ENCODE data around the gene RNF19B.

Gene RNF19B

GRCh38 chr1:32966900-32967299 lies 2.3 kb upstream of the RNF19B start:
- DNase-seq, result no peak

DNA sequence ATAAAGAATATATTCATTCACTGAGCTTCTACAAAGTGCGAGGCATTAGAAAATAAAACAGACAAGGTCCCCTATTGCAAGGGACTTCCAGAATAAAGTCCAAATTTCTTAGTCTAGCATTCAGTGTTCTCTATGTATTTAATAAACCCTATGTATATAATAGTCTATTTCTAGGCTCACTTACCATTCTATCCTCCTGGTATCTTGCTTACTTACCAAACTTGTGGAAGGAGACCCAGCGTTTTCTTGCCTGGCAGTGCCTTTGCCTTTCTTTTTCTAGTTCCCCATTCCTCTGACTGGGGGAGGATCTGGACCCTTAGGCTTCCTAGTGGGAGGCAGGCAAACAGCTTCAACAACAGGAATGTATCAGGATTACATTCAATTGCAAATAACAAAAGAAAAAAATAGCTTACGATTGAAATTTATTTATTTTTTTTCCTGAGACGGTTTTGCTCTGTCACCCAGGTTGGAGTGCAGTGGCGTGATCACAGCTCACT lies 690 bp upstream of the RNF19B start:
- DNase-seq, result no peak

GRCh38 chr1:32963746-32964460 lies 706 bp downstream of the RNF19B start:
- no peak for DNase-seq

DNA sequence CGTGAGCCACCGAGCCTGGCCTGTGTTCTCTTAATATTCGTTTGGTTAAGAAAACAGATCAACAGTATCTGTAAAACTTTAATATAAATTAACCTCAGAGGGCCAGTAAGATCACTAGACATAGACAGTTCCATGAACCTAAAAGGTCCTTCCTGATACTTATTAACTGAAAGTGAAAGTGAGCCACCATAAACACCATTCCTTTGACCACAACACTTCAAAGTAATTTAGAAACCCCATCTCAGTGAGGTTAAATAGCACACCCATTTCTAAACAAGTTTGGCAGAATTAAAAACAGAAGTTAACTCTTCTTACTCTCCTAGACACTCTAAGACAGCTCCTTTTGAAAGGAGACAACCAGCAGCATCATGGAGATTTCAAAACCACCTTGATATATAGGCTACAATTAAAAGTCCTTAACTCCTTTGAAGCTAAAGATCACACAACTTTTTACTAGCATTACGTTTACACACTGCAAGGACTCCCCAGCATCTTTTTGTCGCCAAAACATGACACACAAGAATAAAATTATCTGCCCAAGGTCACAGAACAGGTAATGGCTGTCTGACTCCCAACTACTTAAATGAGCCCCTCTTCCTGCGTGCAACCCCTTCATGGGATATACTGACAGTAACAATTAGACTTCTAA lies 2.2 kb downstream of the RNF19B start:
- no peak for DNase-seq

GRCh38 chr1:32960819-32961355 lies 3.7 kb downstream of the RNF19B start:
- no peak for DNase-seq

DNA sequence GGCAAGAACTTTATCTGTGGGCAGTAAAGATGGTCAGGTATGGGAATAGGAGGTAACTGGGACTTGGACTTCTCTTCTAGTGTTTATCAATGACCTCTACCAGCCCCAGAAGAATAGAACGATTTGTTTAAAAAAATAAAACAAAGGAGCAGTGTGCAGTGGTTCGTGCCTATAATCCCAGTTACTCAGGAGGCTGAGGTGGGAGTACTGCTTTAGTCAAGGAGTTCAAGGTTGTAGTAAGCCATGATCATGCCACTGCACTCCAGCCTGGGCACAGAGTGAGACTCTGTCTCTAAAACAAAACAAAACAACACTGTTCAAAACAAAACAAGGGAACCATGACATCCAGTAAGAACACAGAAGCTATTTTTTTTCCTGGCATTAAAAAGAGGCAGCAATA lies 4.3 kb downstream of the RNF19B start:
- no peak for DNase-seq

DNA sequence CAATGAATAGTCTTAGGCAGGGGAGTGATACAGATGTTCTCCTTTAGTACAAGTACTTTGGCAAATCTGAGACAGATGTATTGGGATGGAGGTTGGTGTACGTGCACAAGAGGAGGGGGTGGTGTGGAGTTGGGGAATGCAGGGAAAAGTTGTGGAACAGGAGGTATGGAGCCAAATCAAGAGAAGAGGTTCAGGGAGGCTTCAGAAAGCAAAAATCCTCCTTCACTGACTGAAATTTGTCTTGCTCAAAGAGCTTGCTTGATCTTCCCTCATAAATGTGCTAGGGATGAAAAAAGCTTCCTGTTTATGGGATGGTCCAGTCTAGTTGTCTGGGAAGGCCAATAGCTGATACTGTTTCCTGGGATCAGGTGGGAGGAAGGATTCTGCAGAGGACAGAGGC lies 5.8 kb downstream of the RNF19B start:
- no peak for DNase-seq

- no peak for DNase-seq
These were observed 7.6 kb downstream of the RNF19B start for GRCh38 chr1:32957017-32957416.

- no peak for DNase-seq
These were observed 10.4 kb downstream of the RNF19B start for GRCh38 chr1:32954168-32954567.

DNA sequence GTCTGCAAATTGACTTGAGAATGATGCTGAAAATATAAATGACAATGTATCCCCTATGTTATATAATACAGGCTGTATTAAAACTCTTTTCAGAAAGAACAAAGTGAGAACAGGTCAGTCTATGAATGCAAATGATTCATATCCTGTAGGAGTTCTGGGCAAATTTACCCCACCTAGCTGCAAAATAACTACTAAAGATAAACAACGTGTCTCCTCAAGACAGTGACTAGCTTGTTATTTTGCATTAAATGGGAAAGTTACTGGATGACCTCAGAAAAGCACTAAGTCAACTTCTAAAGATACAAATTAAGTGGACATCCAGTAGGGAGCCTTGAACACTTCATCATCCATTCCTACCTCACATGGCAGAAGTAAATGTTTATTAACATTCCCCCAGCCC lies 11.1 kb downstream of the RNF19B start:
- no peak for DNase-seq

DNA sequence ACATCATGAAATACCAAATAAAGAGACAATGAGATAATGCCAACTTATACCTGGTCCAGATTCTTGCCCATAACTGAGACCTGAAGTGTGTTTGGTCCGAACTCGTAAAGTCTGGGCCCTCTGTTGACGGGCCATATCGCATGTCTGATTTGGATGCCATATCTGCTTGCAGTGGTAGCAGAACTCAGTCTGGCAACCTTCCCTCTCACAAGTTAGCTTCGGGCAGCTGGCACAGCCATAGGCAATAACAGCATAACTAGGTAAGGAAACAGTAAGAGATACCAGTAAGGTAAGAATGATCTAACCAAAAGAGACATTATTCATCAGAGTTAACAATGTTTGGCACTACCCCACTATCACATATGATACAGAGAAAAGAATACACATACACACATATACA lies 15.1 kb downstream of the RNF19B start:
- no peak for DNase-seq

- no peak for DNase-seq
These were observed 15.7 kb downstream of the RNF19B start for GRCh38 chr1:32948905-32949304.

- no peak for DNase-seq
These were observed 16.3 kb downstream of the RNF19B start for GRCh38 chr1:32948390-32948722.

GRCh38 chr1:32947669-32948389 lies 16.8 kb downstream of the RNF19B start:
- DNase-seq, result no peak

DNA sequence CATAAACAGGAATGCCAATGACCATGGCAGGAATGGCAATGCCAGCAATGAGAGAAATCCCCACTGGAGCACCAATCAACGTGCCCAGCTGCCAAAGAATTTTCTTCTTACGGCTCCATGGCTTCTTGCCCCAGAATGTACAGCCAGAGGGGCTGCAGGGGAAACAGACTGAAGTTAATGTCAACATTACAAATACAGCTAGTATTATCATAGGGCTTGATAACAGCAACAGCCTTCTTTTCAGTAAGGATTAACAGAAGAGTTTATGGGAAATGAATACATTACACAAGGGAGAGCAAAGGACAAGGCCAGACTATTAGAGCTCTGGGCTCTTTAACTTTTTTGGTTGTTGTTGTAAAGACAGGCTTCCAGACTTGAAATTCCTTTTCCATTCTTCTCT lies 18.2 kb downstream of the RNF19B start:
- DNase-seq, result no peak

GRCh38 chr1:32944180-32944579 lies 20.4 kb downstream of the RNF19B start:
- DNase-seq, result no peak

GRCh38 chr1:32939655-32940371 lies 24.8 kb downstream of the RNF19B start:
- no peak for DNase-seq

- no peak for DNase-seq
These were observed 27.5 kb downstream of the RNF19B start for GRCh38 chr1:32937061-32937460.

DNA sequence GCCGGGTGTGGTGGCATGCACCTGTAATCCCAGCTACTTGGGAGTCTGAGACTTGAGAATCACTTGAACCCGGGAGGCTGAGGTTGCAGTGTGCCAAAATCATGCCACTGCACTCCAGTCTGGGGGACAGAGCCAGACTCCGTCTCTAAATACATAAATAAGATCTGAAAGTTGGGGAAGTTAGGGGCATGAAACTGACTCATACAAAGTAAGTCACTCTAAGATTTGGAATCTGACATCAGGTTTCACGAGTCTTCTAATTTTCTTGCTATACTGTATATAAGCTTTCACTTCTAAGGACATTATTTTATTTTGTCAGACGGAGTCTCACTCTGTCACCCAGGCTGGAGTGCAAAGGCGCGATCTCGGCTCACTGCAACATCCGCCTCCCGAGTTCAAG lies 30.1 kb downstream of the RNF19B start:
- no peak for DNase-seq

DNA sequence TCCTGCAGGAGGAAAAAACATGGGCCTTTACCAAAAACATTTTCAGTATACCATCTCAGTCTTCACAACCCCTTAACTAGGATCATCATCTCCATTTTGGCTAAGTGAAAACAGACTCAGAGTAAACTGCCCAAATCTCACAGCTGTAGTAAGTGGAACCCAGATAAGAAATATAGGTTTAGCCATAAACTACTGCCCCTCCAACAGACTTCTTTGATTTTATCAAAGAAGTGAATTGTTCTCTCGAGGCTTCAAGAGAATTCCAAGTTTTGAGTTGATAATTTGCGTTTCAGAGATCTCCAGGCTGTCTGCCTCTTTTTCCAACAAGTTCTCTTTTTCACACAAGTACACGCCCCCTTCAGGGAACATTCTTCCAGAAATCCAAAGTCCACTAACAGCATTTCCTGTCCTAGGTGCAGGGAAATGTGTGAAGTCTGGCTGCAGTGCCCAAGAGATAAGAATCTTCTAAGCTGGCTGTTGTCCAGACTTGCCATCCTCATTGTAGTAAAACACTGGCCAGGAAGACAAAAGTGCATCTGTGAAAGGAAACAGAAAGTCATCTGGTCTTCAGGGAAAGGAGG lies 30.8 kb downstream of the RNF19B start:
- DNase-seq, result no peak

DNA sequence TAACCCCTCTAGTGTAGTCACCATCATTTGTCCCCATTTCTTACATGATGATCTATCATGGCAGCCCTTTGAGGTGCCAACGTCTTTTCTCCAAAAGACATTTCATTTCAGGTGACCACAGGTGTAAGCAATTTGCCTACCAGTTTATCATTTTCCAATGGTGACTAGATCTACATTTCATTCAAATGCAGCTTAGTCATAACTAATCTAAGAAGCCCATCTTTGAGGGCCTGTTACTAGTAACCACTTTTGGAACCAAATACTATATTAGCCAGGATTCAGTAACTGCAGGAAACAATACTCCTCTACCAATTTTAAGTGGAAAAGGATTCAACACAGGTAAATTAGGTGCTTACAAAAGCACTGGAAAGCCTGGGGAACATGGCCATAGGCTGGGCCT lies 32.8 kb downstream of the RNF19B start:
- DNase-seq, result no peak

DNA sequence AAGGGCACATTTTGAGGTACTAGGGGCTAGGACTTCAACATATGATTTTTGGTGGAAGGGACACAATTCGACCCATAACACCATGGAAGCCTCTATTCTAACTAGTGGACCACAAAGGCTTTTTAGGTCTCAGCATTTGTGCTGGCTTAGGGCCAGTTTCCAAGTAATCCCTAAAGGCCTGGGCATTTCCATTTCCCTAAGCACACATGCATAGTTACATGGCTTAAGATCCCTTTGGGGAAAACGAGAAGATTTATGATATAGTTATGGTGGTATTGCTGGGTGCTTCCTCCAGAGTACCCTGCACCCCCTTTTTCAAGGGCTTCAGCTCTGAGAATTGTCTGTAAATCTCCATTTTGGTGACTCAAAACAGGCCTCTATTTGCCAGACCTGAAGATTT lies 35.2 kb downstream of the RNF19B start:
- no peak for DNase-seq

GRCh38 chr1:32928715-32929114 lies 35.9 kb downstream of the RNF19B start:
- no peak for DNase-seq

Measured in NCI-H1694 (cell line).